Erythroblast (primary cell): ENCODE results near the gene LLGL2.

Experiments used
- DNase-seq, 2 experiments: peaks; one replicate each; lab custom pipeline; 2025; lab: John Stamatoyannopoulos, UW
- GATA1 ChIP-seq: IDR thresholded peaks from 2 replicates; pipeline ENCODE4 v1.6.1; 2011; ENCODE audit warnings: low read depth, mild to moderate bottlenecking, control low read depth, low read length, moderate library complexity
- POLR2A ChIP-seq: IDR thresholded peaks from 2 replicates; pipeline ENCODE4 v1.6.1; 2011; ENCODE audit warnings: mild to moderate bottlenecking, low read length

Gene LLGL2

GRCh38 chr17:75487351-75488070 lies 38.0 kb upstream of the LLGL2 start:
- DNase-seq: peak in 1 of 2 experiments; percentile 21
- no peak for TF ChIP-seq GATA1
- no peak for TF ChIP-seq POLR2A

DNA sequence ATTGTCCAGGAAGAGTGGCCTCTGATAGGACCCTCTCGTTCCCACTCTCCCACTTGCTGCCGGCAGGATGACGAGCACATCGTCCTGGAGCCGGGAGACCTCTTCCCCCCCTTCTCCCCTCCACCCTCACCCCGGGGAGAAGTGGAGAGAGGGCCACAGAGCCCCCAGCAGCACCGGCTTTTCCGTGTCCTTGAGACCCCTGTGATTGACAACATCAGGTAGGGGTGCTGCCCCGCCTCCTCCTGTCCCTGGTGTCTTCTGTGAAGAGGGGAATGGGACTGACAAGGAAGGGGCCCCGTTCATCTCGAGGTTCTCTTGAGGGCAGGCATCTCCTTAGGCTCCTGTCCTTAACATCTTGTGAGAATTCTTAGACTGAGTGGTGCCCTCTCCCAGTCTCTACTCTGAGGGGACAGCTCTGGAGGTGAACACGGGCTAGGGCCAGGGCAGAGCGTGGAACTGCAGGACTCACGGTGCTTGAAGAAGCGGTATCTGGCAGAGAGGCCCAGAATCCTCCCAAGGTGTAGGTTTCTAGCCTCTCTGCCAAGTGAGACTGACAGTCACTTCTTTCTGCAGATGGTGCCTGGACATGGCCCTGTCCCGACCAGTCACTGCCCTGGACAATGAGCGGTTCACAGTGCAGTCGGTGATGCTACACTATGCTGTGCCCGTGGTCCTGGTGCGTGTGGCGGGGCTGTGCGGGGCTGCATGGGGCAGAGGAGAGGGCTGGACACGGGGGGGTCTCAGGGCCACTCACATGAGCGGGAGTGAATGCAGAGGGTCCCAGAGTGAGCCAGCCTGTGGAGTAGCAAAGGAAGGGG lies 36.6 kb upstream of the LLGL2 start:
- no peak for TF ChIP-seq POLR2A
- no peak for TF ChIP-seq GATA1

DNA sequence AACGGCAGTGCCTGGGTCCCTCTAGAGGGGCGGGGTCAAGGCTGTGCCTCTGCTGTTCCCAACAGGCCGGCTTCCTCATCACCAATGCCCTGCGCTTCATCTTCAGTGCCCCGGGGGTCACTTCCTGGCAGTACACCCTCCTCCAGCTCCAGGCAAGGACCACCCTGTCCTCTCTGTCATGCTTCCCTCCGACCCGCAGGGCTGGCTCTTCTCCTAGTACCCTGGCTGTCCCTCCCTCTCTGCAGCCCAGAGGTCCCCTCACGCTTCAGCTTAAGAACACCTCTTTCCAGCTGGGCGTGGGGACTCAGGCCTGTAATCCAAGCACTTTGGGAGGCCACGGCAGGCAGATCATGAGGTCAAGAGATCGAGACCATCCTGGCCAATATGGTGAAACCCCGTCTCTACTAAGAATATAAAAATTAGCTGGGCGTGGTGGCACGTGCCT lies 36.0 kb upstream of the LLGL2 start:
- DNase-seq: no peak
- TF ChIP-seq POLR2A (no peak), GATA1 (no peak)

More for the DNA sequence above, 36.6 kb upstream of the LLGL2 start:
- DNase-seq: no peak

DNA sequence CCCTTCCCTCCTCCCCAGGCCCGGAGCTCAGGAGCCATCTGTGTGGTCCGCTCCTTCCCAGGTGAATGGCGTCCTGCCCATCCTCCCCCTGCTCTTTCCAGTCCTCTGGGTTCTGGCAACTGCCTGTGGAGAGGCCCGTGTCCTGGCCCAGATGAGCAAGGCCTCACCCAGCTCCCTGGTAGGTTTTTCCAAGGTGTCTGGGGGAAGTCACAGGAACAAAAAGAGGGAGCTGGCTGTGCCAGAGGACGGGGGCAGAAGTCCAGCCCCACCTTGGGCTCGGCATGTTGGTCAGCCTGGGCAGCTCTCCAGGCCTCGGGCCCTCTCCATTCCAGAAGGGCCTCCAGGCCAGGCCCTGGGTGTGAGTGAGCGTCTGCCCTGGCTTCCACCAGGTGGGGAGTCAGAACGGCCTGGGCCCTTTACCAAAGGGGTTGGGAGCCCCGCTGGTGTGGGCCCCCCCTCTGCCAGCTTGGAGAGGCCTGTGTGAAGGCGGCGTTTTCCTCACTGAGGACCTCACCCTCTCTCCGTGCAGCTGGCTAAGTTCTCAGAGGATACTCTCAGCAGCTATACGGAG lies 35.2 kb upstream of the LLGL2 start:
- TF ChIP-seq POLR2A: no peak
- TF ChIP-seq GATA1: no peak
- no peak for DNase-seq

DNA sequence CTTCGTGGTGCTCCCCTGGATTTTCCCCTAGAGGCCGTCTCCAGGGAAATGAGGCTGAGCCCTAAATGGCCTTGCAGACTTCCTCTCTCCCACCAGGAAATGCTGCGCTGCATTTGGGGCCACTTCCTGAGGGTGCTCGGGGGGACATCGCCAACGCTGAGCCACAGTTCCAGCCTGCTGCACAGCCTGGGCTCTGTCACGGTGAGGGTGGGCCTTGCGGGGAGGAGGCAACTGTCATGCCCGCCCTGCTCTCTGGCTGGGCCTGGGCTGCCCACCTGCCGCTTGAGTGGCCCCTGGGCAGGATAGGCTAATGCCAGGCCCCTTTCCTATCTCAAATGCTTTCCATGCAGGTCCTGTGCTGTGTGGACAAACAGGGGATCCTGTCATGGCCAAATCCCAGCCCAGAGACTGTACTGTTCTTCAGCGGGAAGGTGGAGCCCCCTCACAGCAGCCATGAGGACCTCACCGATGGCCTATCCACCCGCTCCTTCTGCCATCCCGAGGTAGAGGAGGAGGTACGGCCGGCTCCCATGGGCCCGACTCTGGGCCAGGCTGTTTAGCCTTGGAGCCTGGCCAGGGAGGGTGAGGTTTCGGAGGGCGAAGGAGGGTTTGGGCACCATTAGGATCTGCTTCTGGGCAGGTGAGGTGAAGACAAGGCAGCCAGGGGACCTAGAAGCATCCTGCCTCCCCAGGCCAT lies 34.4 kb upstream of the LLGL2 start:
- no peak for DNase-seq
- no peak for TF ChIP-seq GATA1
- no peak for TF ChIP-seq POLR2A

DNA sequence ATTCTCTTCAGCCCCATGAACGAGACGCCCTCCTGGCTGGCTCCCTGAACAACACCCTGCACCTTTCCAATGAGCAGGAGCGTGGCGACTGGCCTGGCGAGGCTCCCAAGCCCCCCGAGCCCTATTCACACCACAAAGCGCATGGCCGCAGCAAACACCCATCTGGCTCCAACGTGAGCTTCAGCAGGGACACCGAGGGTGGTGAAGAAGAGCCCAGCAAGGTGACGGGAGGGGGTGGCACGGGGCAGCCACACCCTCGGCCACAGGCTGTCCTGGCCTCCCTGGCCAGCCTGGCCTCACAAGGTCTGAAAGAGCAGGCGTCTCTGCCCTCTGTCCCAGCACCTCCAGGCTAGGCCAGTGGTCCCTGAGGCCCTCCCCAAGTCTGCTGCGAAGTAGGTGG lies 33.8 kb upstream of the LLGL2 start:
- no peak for TF ChIP-seq GATA1
- TF ChIP-seq POLR2A: no peak
- no peak for DNase-seq

DNA sequence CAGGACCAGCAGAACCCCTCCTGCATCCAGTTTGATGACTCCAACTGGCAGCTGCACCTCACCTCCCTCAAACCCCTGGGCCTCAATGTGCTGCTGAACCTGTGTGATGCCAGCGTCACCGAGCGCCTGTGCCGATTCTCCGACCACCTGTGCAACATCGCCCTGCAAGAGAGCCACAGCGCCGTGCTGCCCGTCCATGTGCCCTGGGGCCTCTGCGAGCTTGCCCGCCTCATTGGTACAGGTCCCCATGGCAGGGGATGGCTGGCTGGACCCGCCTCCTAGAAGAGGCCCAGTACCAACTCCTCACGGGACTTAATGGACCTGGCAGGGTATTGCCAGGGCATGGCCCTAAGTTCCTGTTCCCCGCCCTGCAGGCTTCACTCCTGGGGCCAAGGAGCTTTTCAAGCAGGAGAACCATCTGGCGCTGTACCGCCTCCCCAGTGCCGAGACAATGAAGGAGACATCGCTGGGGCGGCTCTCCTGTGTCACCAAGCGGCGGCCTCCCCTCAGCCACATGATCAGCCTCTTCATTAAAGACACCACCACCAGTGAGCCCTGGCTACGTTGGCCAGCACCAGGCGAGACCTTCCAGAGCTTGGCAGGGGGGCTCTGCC lies 32.8 kb upstream of the LLGL2 start:
- no peak for TF ChIP-seq GATA1
- no peak for TF ChIP-seq POLR2A
- no peak for DNase-seq

- TF ChIP-seq POLR2A (no peak), GATA1 (no peak)
- no peak for DNase-seq
These were observed 31.9 kb upstream of the LLGL2 start for GRCh38 chr17:75493476-75494129.

- DNase-seq: no peak
- TF ChIP-seq POLR2A (no peak), GATA1 (no peak)
These were observed 31.1 kb upstream of the LLGL2 start for GRCh38 chr17:75494326-75494877.

DNA sequence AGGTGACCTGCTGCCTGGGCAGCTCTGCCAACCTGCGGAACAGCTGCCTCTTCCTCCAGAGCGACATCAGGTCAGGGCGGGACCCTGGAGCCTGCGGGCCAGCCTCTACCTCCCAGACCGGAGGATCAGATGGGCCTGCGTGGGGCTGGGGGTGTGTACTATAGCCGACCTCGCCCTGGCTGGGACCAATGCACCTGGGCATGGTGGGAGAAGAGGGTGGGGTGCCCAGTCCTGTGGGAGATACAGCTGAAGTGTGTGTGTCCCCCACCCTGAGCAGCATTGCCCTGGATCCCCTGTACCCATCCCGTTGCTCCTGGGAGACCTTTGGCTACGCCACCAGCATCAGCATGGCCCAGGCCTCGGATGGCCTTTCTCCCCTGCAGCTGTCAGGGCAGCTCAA lies 29.5 kb upstream of the LLGL2 start:
- no peak for DNase-seq
- TF ChIP-seq GATA1: no peak
- TF ChIP-seq POLR2A: no peak

DNA sequence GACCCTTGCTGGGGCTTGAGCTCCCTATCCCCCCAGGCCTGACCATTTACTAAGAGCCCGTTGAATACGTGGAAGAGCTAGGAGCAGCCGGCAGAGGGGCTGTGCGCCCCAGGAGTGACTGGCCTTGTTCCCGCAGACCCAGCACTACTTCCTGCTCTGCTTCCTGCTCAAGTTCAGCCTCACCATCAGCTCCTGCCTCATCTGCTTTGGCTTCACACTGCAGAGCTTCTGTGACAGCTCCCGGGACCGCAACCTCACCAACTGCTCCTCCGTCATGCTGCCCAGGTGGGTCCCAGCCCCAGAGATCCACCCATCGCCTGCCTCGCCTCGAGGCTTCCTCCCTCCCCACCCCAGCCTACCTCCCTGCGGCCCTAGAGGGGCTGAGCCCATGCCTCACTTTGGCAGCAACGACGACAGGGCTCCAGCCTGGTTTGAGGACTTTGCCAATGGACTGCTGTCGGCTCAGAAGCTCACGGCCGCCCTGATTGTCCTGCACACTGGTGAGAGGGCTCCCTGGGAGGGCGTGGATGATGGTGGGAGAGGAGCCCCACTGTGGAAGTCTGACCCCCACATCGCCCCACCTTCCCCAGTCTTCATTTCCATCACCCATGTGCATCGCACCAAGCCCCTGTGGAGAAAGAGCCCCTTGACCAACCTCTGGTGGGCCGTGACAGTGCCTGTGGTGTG lies 27.3 kb upstream of the LLGL2 start:
- no peak for TF ChIP-seq POLR2A
- DNase-seq: no peak

DNA sequence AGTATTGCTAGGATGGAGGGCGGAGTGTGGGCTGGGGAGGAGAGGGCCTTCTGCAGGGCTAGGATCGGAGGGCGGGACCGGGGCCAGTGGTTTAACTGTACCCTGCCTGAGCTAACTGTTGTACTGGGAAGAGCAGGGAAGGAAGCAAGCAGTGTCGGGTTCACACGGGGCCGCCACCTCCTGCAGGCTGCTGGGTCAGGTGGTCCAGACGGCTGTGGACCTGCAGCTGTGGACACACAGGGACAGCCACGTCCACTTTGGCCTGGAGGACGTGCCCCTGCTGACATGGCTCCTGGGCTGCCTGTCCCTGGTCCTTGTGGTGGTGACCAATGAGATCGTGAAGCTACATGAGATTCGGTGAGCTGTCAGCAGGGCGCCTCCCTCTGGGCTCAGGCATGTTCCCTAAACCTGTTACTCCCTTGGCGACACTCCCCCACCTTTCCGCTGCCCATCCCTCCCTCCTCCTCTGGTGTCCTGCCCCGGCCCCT lies 26.7 kb upstream of the LLGL2 start:
- no peak for DNase-seq
- TF ChIP-seq GATA1 (no peak), POLR2A (no peak)
